HG02852 (cell line): ENCODE results near the gene ALK.

Source experiments
- ATAC-seq: cut with Tn5 transposase; IDR thresholded peaks from one replicate; pipeline ENCODE4 v1.9.1; 2021; ENCODE audit warnings: mild to moderate bottlenecking, moderate library complexity; ENCODE audit not compliant: unreplicated experiment

The ALK gene

DNA sequence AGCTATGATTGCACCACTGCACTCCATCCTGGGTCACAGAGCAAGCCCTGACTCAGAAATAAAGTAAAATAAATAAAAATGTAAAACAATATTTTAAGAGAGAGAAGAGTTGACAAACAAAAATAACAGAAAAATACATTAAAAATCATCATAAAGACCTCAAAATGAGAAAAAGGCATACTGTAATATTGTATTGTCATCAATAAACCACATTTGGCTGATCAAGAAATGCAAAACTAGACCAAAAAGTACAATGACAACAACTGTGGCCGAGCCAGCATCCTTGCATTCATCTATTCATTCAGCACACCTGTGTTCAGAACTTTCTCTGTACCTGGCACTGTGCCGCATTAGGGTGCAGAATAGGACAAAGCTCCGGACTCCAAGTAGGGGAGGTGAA, 121.8 kb downstream of the ALK start:
- ATAC-seq, result no peak

DNA sequence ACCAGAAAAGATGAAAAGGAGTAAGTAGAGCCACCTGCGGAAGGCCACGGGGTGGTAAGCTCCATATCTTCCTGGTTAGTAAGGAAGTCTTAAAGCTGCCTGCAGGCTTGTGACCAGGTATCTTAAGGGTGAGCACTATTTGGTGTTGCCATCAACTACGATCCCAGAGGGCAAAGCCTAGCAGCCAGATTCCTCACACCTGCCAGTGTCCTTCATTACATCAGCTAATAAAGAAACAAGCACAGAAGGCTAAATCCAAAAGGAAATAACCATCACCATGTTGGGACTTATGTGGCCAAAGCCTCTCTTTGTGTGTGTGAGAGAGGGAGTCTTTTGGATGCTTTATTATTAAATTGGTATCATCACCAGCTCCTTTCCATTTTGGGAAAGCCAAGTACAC, 123.5 kb downstream of the ALK start:
- ATAC-seq, result no peak

DNA sequence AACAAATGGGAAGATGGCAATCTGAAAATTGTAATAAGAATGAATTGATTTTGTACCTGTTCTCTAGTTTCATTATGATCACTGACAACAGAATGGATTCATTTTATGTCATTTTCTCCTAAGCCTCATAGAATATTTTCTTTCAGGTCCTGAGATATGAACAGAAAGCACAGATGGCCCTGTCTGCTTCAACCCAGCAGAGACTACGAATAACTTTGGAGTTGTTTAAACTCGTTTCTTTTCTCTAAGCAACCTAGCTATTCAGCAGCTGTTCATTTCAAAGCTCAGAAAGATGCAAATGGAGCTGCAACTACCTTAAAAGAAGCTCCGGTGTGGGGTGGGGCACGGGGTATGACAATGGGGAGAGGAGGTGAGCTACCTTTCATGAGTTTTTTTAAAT, 124.9 kb downstream of the ALK start:
- ATAC-seq, result no peak

DNA sequence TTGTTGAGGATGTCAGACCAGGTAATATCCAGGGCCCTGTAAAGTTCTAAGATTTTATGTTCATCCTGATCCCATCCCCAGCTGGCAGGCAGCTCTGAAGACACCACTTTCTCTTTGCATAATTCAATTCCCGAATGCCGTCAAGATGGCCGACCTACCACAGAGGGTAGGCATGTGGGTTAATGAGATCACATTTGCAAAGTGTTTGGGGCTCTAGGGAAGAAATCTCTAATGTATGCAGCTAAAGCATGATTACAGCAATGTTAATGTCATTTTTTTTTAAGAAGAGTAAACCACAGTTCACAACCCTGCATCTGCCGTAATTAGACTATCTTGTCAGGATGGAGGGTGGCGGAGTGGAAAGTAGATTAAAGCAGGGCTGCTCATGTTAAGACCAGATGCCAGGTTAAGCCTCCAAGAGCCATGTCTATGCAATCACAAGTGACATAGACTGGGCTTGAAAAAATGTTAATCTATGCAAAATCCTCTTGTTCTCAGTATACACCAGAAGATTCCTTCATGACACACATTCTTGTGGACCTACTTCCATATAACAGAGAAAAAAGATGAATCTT, 131.4 kb downstream of the ALK start:
- no peak for ATAC-seq

DNA sequence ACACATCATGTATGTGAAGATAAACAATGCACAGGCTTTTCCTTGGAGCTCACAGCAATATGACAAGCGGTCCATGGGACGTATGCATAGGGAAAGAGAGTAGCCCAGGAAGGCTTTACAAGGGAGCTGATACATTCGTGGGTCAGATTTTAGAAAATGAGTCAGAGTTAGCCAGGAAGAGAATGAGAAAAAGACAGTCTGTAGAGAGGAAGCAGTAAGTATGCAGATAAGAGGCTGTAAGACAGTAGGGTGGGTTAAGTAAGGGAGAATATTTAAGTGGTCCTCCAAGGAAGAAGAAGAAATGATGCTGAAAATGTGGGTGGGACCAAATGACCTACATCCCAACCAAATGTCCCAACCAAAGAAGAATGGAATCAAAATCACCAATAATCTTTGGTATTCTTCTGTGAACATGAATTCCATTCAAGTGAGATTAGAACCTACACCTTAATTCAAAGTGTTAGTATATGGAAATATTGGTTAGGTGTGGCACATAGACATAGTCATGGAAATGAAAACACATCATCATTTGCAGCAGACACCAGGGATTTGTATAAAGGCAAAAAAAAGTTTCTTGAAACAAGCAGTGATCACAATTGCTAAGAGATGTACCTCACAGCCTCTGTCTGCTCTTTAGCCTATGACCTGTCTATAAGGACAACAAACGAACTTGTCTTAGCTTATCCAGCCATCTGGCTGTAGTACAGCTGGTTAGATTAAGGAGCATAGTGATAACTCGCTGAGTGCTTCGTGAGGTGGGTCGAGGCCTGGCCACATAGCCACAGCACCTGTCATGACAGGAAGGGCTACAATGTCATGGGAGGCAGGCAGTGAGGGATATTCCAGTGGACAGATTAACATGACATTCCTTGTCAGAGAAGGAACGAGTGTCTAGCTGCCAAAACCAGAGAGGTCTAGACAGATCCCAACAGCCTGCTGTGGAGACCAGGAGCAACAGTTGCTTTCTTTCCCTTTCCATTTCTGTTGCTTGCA, 133.6 kb downstream of the ALK start:
- ATAC-seq, result no peak

DNA sequence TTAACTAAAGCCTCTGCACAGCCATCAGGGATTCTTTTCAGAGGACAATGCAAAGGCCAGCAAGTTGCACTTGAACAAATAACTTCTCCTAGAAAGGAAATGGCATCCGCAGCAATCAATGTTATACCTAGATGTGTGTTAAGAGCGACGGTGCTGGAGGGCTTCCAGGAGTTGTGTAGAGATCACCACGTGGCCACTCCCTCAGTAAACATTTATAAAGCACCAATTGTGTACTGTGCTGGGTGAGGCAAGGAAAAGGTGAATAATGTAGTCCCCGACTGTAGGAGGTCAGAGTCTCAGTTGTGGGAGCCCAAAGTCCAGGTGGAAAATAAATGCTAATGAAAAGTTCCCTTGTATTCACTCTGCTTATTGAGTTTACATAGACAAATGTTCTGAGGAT, 135.0 kb downstream of the ALK start:
- no peak for ATAC-seq

DNA sequence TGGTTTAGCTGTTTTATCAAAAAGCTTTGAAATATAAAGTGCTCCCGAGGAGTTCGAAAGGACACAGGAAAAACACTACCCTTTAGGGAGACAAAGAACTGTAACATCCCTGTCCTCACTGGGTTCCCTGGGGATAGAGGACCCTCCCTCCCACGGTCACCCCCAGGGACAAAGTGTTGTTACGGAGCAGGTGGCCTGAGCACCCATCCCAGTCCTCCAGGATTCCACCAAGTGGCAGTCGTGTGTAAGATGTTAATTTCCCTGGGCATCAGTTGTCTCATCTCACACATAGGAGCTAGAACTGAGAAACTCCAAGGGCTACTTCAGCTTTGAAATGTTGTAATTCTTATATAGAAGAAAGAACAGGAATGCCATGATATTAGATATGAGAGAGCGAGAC, 137.7 kb downstream of the ALK start:
- no peak for ATAC-seq

DNA sequence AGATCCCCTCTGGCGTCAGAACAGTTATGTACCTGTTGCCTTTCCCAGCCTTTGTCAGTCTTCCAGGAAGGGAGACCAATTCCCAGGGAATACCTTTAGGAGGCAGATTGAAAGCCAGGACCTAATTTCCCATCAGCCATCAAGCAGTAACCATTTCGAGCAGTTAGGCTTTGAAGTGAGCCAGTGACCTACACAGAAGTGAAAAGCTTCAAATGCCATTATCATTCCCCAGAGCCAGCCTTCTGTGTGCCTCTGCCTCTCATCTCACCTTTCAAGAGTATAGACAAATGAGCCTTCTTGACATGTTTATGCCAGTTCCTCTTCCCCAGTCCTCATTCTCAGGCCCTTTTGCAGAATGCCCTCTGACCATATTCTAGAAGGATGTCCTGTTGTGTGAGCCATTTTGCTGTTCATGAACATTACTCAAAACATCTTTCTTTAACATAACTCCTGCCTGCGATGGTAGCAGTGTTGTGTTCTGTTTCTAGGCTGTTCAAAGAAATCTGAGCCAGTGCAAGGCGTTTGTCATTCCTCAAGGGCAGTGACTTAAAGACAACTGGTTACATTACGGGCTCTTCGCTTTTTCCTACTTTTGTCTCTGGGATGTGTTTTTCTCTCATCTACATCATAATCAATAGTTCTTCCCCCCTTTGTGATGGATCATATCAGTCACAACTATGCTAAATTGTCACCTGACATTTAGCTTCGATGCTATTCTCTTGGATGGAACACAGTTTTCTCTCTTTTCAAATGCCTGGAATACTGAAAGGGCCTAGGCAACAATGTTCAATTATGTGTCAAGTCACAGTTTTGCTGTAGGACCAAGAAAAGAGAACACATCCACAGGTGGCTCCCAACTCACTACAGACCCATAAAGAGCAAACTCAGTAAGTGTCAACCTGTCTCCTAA, 138.6 kb downstream of the ALK start:
- no peak for ATAC-seq

DNA sequence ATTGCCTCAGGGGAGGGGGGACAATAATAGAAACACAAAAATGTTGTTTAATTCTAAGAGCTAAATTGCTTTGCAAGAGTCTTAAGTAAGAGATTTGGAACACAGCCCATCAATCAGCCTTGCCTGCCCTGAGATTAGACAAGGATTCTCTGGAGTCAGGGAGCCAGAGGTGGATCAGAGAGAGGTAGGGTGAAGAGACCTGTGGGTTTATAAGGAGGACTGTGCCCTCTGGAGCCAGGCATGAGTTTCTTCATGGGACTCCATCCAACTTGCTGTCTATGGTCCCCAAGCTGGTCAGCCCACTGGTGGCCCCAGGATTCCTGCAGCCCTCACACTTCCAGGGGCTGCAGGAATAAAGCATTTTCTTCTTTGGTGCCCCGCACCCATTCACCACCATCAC, 139.3 kb downstream of the ALK start:
- no peak for ATAC-seq

DNA sequence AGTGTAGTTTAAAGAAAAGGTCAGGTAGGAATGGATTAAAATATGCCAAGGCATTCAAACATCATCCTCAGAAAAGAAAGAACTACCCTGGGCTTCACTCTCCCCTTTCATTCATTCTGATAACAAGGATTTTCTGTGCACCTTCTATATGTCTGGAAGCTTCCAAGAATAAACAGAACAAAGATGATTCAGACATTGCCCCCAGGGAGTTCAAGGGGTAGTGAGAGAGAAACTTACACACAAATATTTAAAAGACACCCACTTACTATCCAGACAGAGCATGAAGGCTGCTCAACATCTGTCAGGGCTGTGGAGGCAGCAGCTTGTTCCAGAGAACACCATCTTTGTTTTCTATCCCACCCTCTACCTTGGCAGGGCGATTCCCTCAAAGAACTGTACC, 140.5 kb downstream of the ALK start:
- ATAC-seq, result no peak

DNA sequence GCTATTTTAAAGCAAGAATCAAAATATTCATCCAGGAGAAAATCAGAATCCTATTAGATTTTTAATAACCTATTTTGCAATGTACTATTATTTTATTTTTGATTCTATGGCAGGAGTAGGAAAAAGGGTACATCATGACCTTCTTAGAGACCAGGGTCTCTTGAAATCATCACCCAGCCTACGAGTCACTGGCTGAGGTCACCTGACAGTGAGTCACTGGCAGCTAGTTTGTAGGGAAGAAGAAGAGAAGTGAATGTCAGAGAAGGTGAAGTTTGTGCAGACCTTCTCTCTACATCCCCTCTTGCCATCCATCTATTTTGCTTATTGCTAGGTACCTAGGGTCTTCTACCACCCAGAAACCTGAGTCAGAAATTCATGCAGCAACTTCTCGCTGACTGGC, 144.2 kb downstream of the ALK start:
- ATAC-seq, result no peak

DNA sequence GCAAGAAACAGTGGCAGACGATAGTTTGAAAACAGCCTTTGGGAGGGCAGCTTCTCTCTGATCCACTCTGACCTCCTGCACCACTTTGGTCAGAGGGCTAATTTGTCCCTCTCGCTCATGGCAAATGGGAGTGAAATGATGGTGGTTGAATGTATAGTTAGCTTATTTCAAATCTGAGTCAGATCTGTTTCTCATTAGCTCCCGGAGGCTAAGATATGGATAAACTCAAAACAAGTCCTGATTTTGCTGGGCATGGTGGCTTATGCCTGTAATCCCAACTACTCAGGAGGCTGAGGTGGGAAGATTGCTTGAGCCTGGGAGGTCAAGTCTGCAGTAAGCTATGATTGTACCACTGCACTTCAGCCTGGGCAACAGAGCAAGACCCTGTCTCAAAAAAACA, 145.0 kb downstream of the ALK start:
- ATAC-seq, result no peak

DNA sequence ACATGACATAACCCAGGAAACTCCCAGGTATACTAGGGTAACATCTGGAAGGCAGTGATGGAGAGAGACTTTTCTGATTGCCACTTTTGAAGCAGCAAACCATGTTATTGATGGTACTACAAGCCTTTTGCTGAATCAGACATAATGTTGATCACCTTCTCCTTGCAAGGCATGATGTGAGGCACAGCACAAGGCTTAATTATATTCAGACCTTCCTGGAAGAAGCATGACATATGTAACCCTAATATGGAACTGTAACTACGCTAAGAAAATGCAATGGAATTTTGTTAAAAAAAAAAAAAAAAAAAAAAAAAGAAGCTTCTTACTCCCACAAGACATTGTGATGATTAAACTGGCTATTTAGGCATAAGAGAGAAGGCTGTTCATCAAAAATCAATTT, 145.4 kb downstream of the ALK start:
- no peak for ATAC-seq

DNA sequence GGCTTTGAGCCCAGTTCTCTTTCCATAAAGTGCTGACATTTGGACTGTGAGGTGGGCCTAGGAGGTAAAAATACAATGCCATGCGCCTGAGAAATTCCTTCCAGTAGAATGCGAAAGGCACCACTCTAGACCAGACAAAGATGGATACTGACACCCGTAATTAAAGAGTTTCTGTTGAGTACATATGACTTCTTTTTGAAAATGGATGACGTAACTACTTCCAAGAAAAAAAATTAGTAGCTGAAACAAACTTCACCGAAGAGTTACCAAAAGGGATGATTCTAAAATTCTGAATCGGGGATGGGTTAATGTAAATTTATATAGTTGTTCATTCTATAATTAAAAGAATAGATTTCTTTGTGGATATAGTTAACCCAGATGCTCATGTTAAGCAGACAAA, 146.8 kb downstream of the ALK start:
- ATAC-seq, result no peak

DNA sequence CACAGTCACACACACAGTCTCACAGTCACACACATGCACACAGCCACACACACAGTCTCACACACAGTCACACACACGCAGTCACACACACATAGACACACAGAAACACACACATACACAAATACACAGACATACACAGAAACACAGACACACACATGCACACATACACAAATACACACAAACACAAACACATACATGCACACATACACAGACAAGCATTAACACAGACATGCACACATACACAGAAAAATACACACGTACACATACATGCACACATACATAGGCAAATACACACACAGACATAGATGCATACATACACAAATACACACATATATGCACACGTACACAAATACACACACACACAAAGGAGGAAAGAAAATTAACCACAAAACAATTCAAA, 150.5 kb downstream of the ALK start:
- no peak for ATAC-seq

DNA sequence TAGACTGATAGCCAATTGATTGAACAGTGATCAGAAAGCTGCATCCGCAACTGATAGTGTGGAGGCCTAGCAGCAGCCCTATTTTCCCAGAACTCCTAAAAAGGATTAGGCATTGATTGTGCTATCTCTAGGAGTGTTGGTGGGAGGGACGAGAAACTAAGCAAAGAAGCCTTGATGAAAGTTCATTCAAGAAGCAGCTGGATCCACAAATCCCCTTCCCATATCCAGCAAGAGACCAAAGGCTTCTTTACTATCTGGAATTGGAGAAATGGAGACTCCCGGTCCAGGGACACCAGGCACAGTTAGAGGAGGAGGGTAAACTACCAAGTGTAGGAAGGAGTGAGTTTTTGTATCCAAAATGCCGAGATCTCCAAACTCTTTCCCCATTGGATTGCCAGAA, 151.5 kb downstream of the ALK start:
- no peak for ATAC-seq

DNA sequence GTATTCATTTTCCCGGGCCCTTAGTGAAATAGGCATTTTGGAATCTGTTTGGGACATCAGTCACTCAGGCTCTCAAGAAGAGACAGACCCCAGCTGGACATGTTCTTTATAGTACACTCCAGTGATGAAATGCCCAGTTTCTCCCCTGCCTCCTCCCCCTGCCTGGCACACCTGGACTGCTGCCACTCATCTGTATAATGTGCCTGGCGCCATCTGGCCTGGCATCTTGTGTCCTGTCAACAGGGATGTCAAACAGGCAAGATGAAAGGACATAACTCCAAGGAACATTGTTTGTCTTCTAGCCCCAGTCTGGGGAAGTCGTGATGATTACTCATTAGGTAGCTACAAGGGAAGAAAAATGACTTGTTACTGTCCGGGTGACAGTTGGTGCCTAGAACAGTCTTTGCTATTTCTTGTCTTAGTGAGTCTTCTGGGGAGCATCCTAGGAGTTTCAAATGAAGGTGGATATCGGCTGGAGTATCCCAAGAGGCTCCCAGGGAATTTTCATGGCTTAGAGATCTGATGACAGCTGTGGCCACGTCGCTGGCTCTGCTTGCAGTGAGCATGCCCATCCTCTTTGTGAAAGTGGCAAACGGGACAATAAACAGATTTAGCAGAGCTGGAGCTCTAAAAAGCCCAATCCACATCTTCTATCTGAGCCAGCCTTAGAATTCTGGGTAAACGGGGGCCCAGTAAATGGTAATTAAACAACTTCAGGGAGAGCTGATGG, 153.6 kb downstream of the ALK start:
- ATAC-seq, result no peak

DNA sequence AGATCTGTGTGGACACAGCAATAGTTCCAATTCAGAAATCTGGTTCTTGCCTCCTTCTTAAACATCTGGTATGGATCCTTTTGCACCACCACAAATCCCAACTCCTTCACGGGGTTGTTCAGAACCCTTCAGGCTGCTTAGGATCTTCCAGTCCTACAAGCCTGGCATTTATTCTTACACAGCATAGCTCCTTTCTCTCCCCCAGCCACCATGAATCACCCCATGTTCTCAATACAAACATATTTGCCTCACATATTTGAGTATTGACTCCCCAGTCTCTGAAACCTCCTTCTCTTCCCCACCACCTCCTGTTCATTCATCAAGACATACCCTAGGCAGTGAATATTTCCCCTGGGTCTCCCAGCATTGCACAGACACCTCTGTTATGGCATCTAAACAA, 155.2 kb downstream of the ALK start:
- no peak for ATAC-seq

DNA sequence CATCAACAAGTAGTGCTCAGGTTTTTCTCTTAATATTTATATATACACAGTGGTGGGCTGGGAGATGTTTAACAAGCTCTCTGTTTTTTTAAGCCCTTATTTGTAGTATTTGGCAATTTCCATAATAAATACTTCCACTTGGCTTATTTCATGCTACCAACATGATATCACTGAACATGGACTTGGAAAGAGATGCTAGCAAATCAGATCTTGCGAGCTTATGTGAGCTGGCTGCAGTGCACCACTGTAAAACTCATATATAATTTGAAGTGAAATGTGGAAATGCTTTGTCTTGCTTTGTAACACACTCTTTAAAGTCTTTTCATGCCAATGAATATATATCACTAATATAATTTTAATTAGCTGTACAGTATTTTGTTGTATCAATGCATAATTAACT, 155.7 kb downstream of the ALK start:
- ATAC-seq, result no peak

DNA sequence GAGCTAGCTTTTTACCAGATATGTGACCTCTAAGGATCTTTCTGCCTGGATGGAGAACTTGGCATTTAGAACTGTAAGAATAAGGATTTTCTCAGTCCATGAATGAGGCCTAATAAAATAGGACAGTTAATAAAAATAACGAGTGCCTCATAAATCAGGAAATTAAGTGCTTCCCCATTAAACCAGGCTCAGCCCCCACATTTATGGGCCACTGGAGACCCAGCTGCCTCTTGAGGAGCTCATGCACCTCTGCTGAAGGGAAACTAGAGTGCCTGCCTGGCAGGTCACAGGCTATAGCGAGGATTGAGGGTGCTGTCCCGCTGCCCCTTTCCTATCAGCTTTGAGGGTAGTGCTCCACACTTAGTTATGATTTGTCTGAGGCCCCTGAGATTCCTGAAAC, 158.0 kb downstream of the ALK start:
- no peak for ATAC-seq

DNA sequence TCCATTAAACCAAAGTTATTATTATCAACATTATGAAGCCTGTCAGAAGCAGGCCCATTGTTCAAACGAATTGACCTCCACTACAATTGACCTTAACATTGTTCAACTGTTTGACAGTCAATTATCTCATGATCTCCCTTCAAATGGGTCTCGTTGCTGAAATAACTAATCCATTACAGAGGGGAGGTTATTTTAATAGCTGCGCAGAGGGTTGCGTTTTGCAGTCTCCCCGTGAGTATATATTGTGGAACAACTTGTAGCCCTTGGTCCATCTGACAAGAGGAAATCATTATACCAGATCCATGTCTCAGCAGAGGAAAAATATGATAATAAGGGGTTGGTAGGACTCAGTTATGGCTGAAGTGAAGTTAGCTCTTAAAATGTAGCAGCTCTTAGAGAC, 159.1 kb downstream of the ALK start:
- no peak for ATAC-seq
